ENCODE results near the gene ZNRD2. TPM values are rescaled to one million over a fixed set of nuclear protein-coding genes. Genes with fewer than 3 reads are reported as not detected.
A peak's percentile ranks its signal among the peaks of the same experiment; 100 is the strongest.

Gene ZNRD2
- total RNA-seq, 2 experiments from 2014 or later, result 50.7 to 56.4 TPM

GRCh38 chr11:65580756-65581155, 10.5 kb downstream of the ZNRD2 start:
- H3K36me3 Mint-ChIP-seq (ENCODE audit: low read depth), result peaks cover 51% of the 10 kb centered on the region
- no peak overlapping the region for H3K4me3 Mint-ChIP-seq
- DNase-seq (no peak), ATAC-seq (no peak)
- ChIA-PET CTCF (interaction anchor here (0.9 kb wide), 1 partner anchor 36 kb away, joined by 3 read pairs; no protein-coding TSS in a partner anchor), POLR2A (no interaction called here)
- no peaks in the 10 kb centered on the region for H3K9me3 Mint-ChIP-seq (ENCODE audit: low read depth)
- peaks cover 18% of the 10 kb centered on the region for H3K4me1 Mint-ChIP-seq
- no peaks in the 10 kb centered on the region for H3K27me3 Mint-ChIP-seq
- H3K27ac Mint-ChIP-seq, result no peak overlapping the region
- intact Hi-C loops (cut with DNase I, micrococcal nuclease), result no loop called here

DNA sequence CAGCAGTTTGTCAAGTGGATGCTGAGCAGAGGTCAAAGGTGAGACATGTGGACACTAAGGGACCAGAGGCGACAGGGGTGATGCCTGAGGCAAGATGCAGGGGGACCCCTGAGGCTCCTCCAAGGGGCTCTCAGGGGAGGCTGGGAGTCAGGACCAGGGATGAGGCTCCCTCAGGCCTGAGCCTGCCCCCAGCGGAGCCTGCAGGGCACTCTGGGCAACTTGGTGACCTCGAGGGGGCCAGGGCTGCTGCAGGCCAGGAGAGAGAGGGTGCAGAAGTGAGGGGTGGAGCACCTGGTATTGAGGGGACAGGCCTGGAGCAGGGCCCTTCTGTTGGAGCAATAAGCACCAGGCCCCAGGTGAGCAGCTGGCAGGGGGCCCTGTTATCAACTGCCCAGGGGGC, 11.7 kb downstream of the ZNRD2 start:
- CTCF ChIA-PET, result interaction anchor here (0.7 kb wide), 1 partner anchor 8 kb away, joined by 4 read pairs; no protein-coding TSS in a partner anchor
- Mint-ChIP-seq H3K27me3 (no peaks in the 10 kb centered on the region), H3K4me3 (no peak overlapping the region), H3K9me3 (ENCODE audit: low read depth) (no peaks in the 10 kb centered on the region), H3K27ac (no peak overlapping the region), H3K4me1 (peaks cover 25% of the 10 kb centered on the region), H3K36me3 (ENCODE audit: low read depth) (peaks cover 56% of the 10 kb centered on the region)
- no peak for ATAC-seq
- no peak for DNase-seq
- intact Hi-C loops (cut with DNase I, micrococcal nuclease), result no loop called here
- POLR2A ChIA-PET, result interaction anchor here (0.6 kb wide), 1 partner anchor 33 kb away, joined by 7 read pairs; no protein-coding TSS in a partner anchor

DNA sequence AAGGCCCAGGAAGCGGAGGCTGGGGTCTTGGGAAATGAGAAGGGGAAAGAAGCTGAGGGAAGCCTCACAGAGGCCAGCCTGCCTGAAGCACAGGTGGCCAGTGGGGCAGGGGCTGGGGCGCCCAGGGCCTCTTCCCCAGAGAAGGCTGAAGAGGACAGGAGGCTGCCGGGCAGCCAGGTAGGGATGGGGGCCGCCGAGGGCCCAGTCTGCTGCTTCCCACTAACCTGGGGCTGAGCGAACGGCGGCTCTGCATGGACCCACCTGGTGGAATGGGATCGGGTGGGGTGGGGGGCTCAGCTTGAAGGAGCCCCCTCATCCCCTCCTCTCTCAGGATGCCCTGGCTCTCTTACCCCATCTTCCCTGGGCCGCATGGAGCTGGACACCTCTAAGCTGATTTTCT, 13.3 kb downstream of the ZNRD2 start:
- Mint-ChIP-seq H3K27me3 (no peaks in the 10 kb centered on the region), H3K4me3 (no peak overlapping the region), H3K9me3 (ENCODE audit: low read depth) (no peaks in the 10 kb centered on the region), H3K36me3 (ENCODE audit: low read depth) (peaks cover 62% of the 10 kb centered on the region), H3K27ac (peak overlapping the region; percentile 37), H3K4me1 (peaks cover 31% of the 10 kb centered on the region)
- DNase-seq (no peak), ATAC-seq (no peak)
- CTCF ChIA-PET, result interaction anchor here (1.1 to 1.8 kb wide), 2 partner anchors 10 to 12 kb away, joined by 3 to 5 read pairs; no protein-coding TSS in a partner anchor
- POLR2A ChIA-PET, result no interaction called here
- intact Hi-C loops (cut with DNase I, micrococcal nuclease), result no loop called here

- Mint-ChIP-seq H3K27me3 (no peaks in the 10 kb centered on the region), H3K36me3 (ENCODE audit: low read depth) (peaks cover 59% of the 10 kb centered on the region), H3K4me1 (peaks cover 35% of the 10 kb centered on the region), H3K9me3 (ENCODE audit: low read depth) (no peaks in the 10 kb centered on the region), H3K27ac (no peak overlapping the region), H3K4me3 (no peak overlapping the region)
- CTCF ChIA-PET, result interaction anchor here (1.1 to 1.8 kb wide), 2 partner anchors 9 to 13 kb away, joined by 3 to 5 read pairs; no protein-coding TSS in a partner anchor
- intact Hi-C loops (cut with DNase I, micrococcal nuclease), result no loop called here
- POLR2A ChIA-PET, result no interaction called here
- ATAC-seq (no peak), DNase-seq (no peak)
Observed at GRCh38 chr11:65584106-65584505, 13.8 kb downstream of the ZNRD2 start.

DNA sequence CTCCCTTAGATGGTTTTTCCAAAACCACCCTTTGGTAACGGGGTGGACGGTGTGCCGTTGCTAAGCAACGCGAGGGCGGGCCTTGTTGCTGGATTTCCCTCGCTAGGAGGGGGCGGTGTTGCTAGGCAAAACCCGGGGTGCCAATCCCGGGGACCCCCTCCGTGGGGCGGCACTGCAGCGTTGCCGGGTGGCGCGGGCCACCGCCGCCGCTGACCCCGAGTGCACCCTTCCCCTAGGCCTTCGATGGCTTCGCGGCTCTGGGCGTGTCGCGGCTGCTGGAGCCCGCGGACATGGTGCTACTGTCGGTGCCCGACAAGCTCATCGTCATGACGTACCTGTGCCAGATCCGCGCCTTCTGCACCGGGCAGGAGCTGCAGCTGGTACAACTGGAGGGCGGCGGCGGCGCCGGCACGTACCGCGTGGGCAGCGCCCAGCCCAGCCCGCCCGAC, 14.5 kb downstream of the ZNRD2 start:
- ATAC-seq, result no peak
- Mint-ChIP-seq H3K4me3 (no peak overlapping the region), H3K36me3 (ENCODE audit: low read depth) (peaks cover 53% of the 10 kb centered on the region), H3K27ac (no peak overlapping the region), H3K9me3 (ENCODE audit: low read depth) (no peaks in the 10 kb centered on the region), H3K27me3 (no peaks in the 10 kb centered on the region), H3K4me1 (peaks cover 37% of the 10 kb centered on the region)
- DNase-seq, result no peak
- ChIA-PET POLR2A (interaction anchor here (1.1 kb wide), 1 partner anchor 9 kb away, joined by 4 read pairs; no protein-coding TSS in a partner anchor), CTCF (interaction anchor here (0.9 to 1.8 kb wide), 3 partner anchors 8 to 13 kb away, joined by 3 to 5 read pairs (median 3); no protein-coding TSS in a partner anchor)
- intact Hi-C loops (cut with DNase I, micrococcal nuclease), result loop anchor here in 1 of 2 experiments (5.0 kb wide), 1 partner anchor 217 kb away; no protein-coding TSS in a partner anchor

DNA sequence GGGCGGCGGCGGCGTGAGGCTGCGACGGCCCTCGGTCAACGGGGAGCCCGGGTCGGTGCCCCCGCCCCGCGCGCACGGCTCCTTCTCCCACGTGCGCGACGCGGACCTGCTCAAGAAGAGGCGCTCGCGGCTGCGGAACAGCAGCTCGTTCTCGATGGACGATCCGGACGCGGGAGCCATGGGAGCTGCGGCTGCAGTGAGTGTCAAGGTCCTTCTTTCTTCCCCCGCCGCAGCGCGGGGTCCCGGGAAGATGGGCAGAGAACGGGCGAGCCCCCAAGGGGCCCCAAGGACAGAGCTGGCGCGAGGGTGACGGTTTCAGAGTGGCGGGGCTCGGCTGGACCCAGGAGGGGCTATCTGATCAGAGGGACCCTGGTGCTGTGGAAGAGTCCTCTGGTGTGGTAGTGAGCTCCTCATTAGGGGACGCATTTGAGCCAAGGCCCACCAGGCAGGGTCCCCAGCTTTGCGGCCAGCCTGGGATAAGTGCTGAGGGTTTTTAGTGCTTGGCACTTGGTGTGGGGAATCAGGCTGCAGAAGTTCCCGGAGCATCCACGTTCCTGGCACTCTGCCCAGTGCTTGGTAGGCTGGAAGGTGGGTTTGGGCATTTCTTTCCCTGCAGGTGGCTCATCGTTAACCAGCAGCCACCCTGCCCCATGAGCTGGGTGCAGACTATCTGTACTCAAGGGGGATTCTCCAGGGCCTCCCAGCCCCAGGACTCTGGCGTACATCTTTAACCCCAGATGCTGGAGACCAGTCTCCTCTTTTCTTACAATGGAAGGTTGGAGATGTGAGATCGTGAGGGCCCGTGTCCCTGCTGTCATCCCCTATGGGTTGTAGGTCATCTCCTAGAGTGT, 15.3 kb downstream of the ZNRD2 start:
- Mint-ChIP-seq H3K9me3 (ENCODE audit: low read depth) (no peaks in the 10 kb centered on the region), H3K4me3 (no peak overlapping the region), H3K36me3 (ENCODE audit: low read depth) (peaks cover 52% of the 10 kb centered on the region), H3K27ac (peak overlapping the region; percentile 65), H3K27me3 (no peaks in the 10 kb centered on the region), H3K4me1 (peaks cover 39% of the 10 kb centered on the region)
- DNase-seq (no peak), ATAC-seq (no peak)
- ChIA-PET CTCF (interaction anchor here (0.9 to 5.0 kb wide), 4 partner anchors 8 to 45 kb away, joined by 3 to 56 read pairs (median 27); partner anchors contain the start of gene EHBP1L1), POLR2A (interaction anchor here (1.1 kb wide), 1 partner anchor 8 kb away, joined by 4 read pairs; no protein-coding TSS in a partner anchor)
- intact Hi-C loops (cut with DNase I, micrococcal nuclease), result loop anchor here in 1 of 2 experiments (5.0 kb wide), 1 partner anchor 218 kb away; no protein-coding TSS in a partner anchor

- no peak overlapping the region for H3K4me3 Mint-ChIP-seq
- DNase-seq, result no peak
- H3K36me3 Mint-ChIP-seq (ENCODE audit: low read depth), result peaks cover 47% of the 10 kb centered on the region
- peaks cover 39% of the 10 kb centered on the region for H3K4me1 Mint-ChIP-seq
- ATAC-seq, result no peak
- ChIA-PET CTCF (interaction anchor here (0.9 to 5.0 kb wide), 5 partner anchors 10 to 52 kb away, joined by 3 to 56 read pairs (median 12); partner anchors contain the start of gene EHBP1L1), POLR2A (no interaction called here)
- H3K27ac Mint-ChIP-seq, result peak overlapping the region; percentile 65
- H3K9me3 Mint-ChIP-seq (ENCODE audit: low read depth), result no peaks in the 10 kb centered on the region
- H3K27me3 Mint-ChIP-seq, result no peaks in the 10 kb centered on the region
- intact Hi-C loops (cut with DNase I, micrococcal nuclease), result loop anchor here in 1 of 2 experiments (5.0 kb wide), 1 partner anchor 219 kb away; no protein-coding TSS in a partner anchor
Observed at GRCh38 chr11:65586247-65586630, 16.0 kb downstream of the ZNRD2 start.

GRCh38 chr11:65586676-65587075, 16.4 kb downstream of the ZNRD2 start:
- H3K27ac Mint-ChIP-seq, result peak overlapping the region; percentile 65
- H3K27me3 Mint-ChIP-seq, result no peaks in the 10 kb centered on the region
- peaks cover 44% of the 10 kb centered on the region for H3K36me3 Mint-ChIP-seq (ENCODE audit: low read depth)
- DNase-seq (no peak), ATAC-seq (no peak)
- ChIA-PET CTCF (interaction anchor here (0.9 to 5.0 kb wide), 6 partner anchors 10 to 52 kb away, joined by 3 to 56 read pairs (median 10); partner anchors contain the start of gene EHBP1L1), POLR2A (no interaction called here)
- H3K9me3 Mint-ChIP-seq (ENCODE audit: low read depth), result no peaks in the 10 kb centered on the region
- peaks cover 39% of the 10 kb centered on the region for H3K4me1 Mint-ChIP-seq
- intact Hi-C loops (cut with DNase I, micrococcal nuclease), result loop anchor here in 1 of 2 experiments (5.0 kb wide), 1 partner anchor 219 kb away; no protein-coding TSS in a partner anchor
- no peak overlapping the region for H3K4me3 Mint-ChIP-seq

- CTCF ChIA-PET, result interaction anchor here (0.5 to 5.0 kb wide), 27 partner anchors 12 to 1454 kb away, joined by 3 to 56 read pairs (median 3); partner anchors contain the start of genes DPF2, EHBP1L1 and ZNRD2
- DNase-seq, result peak; percentile 88
- no peaks in the 10 kb centered on the region for H3K9me3 Mint-ChIP-seq (ENCODE audit: low read depth)
- ATAC-seq, result peak; percentile 86
- H3K27me3 Mint-ChIP-seq, result no peaks in the 10 kb centered on the region
- H3K4me1 Mint-ChIP-seq, result peaks cover 39% of the 10 kb centered on the region
- H3K27ac Mint-ChIP-seq, result peak overlapping the region; percentile 90
- POLR2A ChIA-PET, result interaction anchor here (0.7 to 1.2 kb wide), 6 partner anchors 11 to 135 kb away, joined by 3 to 6 read pairs (median 3); partner anchors contain the start of gene FAM89B
- intact Hi-C loops (cut with DNase I, micrococcal nuclease), result loop anchor here (1.0 to 5.0 kb wide), 7 partner anchors 13 to 221 kb away; partner anchors contain the start of genes MAP3K11 (in 1 of the 2), RELA (in 1 of the 2) and SIPA1 (in 1 of the 2)
- peaks cover 34% of the 10 kb centered on the region for H3K36me3 Mint-ChIP-seq (ENCODE audit: low read depth)
- peak overlapping the region; percentile 43 for H3K4me3 Mint-ChIP-seq
Observed at GRCh38 chr11:65588199-65589054, 18.1 kb downstream of the ZNRD2 start.

- no peak overlapping the region for H3K4me3 Mint-ChIP-seq
Observed at GRCh38 chr11:65589444-65590239, 19.4 kb downstream of the ZNRD2 start.

More at GRCh38 chr11:65589444-65590239, 19.4 kb downstream of the ZNRD2 start:
- ChIA-PET POLR2A (interaction anchor here (0.6 kb wide), 1 partner anchor 828 kb away, joined by 3 read pairs; no protein-coding TSS in a partner anchor), CTCF (interaction anchor here (0.6 to 5.0 kb wide), 4 partner anchors 24 to 49 kb away, joined by 4 to 49 read pairs (median 6); no protein-coding TSS in a partner anchor)
- Mint-ChIP-seq H3K9me3 (ENCODE audit: low read depth) (no peaks in the 10 kb centered on the region), H3K27ac (peak overlapping the region; percentile 90), H3K4me1 (peaks cover 37% of the 10 kb centered on the region), H3K27me3 (no peaks in the 10 kb centered on the region), H3K36me3 (ENCODE audit: low read depth) (peaks cover 27% of the 10 kb centered on the region)
- ATAC-seq, result peak; percentile 14
- peak; percentile 57 for DNase-seq
- intact Hi-C loops (cut with DNase I, micrococcal nuclease), result loop anchor here in 1 of 2 experiments (2.0 to 5.0 kb wide), 2 partner anchors 73 to 222 kb away; partner anchors contain the start of gene RELA

All from activated CD4-positive, alpha-beta T cell treated with anti-CD3 and anti-CD28 coated beads for 36 hours (primary cell).